Measurements from ENCODE around the gene PKNOX2.

GRCh38 chr11:125228445-125228844 lies 63.9 kb downstream of the PKNOX2 start:
- no peak for TF ChIP-seq POLR2A (IDR thresholded peaks at IDR 0.05; ENCODE audit: control extremely low read depth in 1 of 2, low read depth in 2 of 2, low read length in 2 of 2)
- no peak for TF ChIP-seq FOSL1 (IDR thresholded peaks at IDR 0.05; ENCODE audit: insufficient read depth, low read depth, low read length)

Measured in H1 (cell line).